LoVo (cell line): Measurements from ENCODE around the gene BAD.
"Not testable (repeated sequence)": the region's sequence is repeated elsewhere in the genome, so short reads cannot be mapped to it uniquely, and the experiment has no call there.

Experiments used
- DNase-seq: peaks from one replicate; pipeline ENCODE4 v3.0.0-alpha.2; 2016; ENCODE audit warnings: low spot score

BAD gene

GRCh38 chr11:64314805-64315561 lies 30.5 kb upstream of the BAD start:
- DNase-seq: no peak

- no peak for DNase-seq
Observed at GRCh38 chr11:64314146-64314804, 29.8 kb upstream of the BAD start.

GRCh38 chr11:64313491-64314145 lies 29.2 kb upstream of the BAD start:
- no peak for DNase-seq

GRCh38 chr11:64312947-64313346 lies 28.5 kb upstream of the BAD start:
- no peak for DNase-seq

GRCh38 chr11:64307795-64308194 lies 23.3 kb upstream of the BAD start:
- DNase-seq: not testable (repeated sequence)

- DNase-seq: no peak
Observed at GRCh38 chr11:64306876-64307622, 22.6 kb upstream of the BAD start.

- no peak for DNase-seq
Observed at GRCh38 chr11:64306563-64306875, 22.1 kb upstream of the BAD start.

- peak; percentile 81 for DNase-seq
Observed at GRCh38 chr11:64305691-64306562, 21.5 kb upstream of the BAD start.

GRCh38 chr11:64305075-64305690 lies 20.7 kb upstream of the BAD start, which contains the start of gene ESRRA:
TSS of gene ESRRA (plus strand) at chr11:64305524. CDS start at chr11:64307180, 1,656 bp downstream.
- peak; percentile 99 for DNase-seq

- DNase-seq: peak; percentile 86
Observed at GRCh38 chr11:64304316-64305072, 20.0 kb upstream of the BAD start.

GRCh38 chr11:64304032-64304315 lies 19.5 kb upstream of the BAD start:
- no peak for DNase-seq

- DNase-seq: no peak
Observed at GRCh38 chr11:64303109-64304031, 18.9 kb upstream of the BAD start.

GRCh38 chr11:64299847-64300648 lies 15.6 kb upstream of the BAD start, which contains the start of gene CATSPERZ:
TSS of gene CATSPERZ (plus strand) at chr11:64300358. CDS start at chr11:64300411, 53 bp downstream.
- no peak for DNase-seq

GRCh38 chr11:64298966-64299846 lies 14.7 kb upstream of the BAD start:
- no peak for DNase-seq

- no peak for DNase-seq
Observed at GRCh38 chr11:64297699-64298358, 13.4 kb upstream of the BAD start.

GRCh38 chr11:64296830-64297698 lies 12.6 kb upstream of the BAD start:
- DNase-seq: no peak
